GM18951 (cell line): Measurements from ENCODE around the gene APP.

Experiments used
- POLR2A ChIP-seq: IDR thresholded peaks from 4 replicates; pipeline ENCODE4 v1.6.1; 2011; ENCODE audit warnings: mild to moderate bottlenecking; ENCODE audit not compliant: insufficient read length, insufficient read depth; ENCODE audit errors: extremely low read depth
- in situ Hi-C: fragments of 300-500 bp; cut with MboI; formaldehyde crosslinking; loops from one replicate; pipeline ENCODE4 v1.12.0; 2022; ENCODE audit warnings: low sequenced_read_pairs, mixed read lengths, inconsistent platforms; ENCODE audit not compliant: unreplicated experiment

The APP gene

DNA sequence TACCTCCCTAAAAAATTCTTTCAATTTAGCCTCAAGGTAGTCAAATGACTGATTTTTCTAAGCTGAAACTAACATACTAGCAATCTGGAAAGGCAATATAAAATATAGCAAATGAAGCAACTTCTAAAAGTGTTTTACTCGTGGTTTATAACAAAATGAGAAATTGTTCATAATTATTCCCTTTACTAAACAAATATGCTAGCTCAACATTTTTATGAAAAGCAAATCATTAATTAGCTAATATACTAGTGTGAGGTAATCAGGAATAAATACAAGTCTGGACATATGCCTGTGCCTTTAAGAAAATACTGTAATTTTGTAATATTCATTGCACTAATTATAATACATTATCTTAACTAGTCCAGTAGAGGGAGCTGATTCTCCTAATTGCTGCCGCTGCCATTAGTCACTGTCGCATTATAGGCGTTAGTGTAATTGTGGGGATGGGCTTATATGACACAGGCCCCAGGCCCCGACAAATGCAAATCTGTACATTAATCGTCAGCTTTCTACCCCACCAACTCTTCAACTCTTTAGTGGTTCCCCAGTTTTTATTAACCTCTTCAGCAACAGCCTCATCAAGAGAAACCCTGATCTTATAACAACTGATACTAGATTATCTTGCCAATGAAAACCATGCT is 274.9 kb downstream of the APP start:
- TF ChIP-seq POLR2A = no peak
- in situ Hi-C loops = loop anchor here (10.0 to 25.0 kb wide), 2 partner anchors 269 to 817 kb away; no protein-coding TSS in a partner anchor

DNA sequence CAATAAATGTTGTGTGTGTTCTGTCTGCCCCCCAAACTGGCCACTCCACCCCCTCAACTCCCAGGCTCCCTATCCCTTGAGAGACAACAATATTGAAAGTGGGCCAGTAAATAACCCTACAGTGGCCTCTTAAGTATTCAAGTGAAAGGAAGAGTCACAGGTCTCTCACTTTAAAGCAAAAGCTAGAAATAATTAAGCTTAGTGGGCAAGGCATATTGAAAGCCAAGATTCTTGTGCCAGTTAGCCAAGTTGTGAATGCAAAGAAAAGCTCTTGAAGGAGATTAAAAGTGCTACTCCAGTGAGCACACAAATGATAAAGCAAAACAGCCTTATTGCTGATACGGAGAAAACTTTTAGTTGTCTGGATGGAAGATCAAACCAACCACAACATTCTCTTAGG is 277.4 kb downstream of the APP start:
- no peak for TF ChIP-seq POLR2A
- in situ Hi-C loops = loop anchor here (10.0 to 25.0 kb wide), 2 partner anchors 272 to 819 kb away; no protein-coding TSS in a partner anchor

DNA sequence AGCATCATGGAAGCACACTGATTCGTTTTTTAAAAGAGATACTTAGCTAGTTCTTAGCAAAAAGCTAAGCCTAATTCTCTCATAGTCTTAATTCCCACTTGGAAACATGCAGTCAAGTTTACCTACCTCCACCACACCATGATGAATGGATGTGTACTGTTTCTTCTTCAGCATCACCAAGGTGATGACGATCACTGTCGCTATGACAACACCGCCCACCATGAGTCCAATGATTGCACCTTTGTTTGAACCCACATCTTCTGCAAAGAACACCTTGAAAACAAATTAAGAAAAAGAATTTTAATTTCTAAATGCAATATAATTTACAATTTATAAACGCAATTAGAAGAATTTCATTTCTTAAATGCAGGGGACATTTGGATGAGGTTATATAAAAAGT is 279.0 kb downstream of the APP start:
- no peak for TF ChIP-seq POLR2A
- in situ Hi-C loops = loop anchor here (10.0 to 25.0 kb wide), 2 partner anchors 273 to 821 kb away; no protein-coding TSS in a partner anchor

DNA sequence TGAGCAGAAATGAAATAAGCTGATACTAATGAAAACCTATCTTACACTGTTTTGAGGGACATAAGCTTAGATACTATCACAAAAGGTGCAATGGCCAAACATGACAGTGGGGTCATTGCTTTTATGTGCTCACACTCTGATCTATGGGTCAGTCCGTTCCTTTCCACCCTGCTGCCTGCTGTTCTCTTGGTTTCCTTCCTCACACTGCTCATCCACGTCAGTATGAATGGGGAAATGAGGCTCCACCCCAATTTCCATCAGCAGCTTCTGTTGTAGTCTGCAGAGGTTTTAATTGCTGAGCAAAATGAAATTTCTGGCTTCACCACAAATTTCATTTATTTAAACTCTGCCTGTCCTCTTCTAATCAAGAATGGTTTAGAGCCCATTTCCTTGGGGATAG is 280.6 kb downstream of the APP start:
- no peak for TF ChIP-seq POLR2A
- in situ Hi-C loops = loop anchor here (10.0 to 25.0 kb wide), 2 partner anchors 275 to 822 kb away; no protein-coding TSS in a partner anchor

DNA sequence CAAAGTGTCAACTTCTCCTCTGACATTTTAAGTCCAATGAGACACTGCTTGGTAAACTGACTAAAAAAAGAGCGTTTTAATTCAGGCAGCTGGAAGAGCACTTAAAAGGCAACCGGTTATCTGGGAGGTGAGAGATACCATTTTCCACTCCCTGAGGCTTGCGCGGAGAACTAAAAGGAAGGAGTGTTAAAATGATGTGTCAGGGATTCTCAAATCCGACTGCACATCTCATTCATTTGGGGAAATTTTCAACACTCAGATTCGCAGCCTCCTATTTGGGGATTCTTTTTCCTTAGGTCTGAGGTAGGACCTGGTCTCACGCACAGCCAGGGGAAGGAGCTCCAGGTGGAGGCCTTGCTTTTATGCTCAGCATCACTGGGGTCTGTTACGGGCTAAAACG is 281.9 kb downstream of the APP start:
- TF ChIP-seq POLR2A = no peak
- in situ Hi-C loops = loop anchor here (25.0 kb wide), 1 partner anchor 824 kb away; no protein-coding TSS in a partner anchor

DNA sequence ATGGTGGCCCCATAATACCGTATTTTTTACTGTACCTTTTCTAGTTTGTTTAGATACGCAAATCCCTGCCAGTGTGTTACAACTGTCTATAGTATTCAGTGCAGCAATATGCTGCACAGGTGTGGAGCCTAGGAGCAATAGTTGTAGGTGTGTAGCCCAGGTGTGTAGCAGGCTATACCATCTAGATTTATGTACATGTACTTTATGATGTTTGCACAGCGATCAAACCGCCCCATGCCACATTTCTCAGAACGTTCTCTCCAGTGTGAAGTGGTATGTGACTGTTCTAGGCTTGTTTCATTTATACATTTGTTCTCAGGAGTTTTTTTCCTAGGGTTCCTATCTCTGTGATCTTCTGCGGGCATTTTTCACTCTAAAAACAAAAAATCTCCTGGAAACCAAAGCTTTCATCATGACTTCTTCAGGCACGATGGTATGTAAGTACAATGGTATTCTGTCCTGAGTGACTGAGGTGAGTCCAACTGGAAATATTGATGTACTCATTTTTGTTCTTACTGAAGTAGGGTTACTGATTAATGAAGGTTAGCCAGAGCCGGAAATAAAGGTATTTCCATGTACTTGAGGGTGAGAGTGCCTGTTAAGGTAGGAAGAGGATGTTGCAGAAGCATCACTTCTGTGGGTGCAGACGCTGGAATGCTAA is 282.8 kb downstream of the APP start:
- TF ChIP-seq POLR2A = no peak
- in situ Hi-C loops = loop anchor here (25.0 kb wide), 1 partner anchor 825 kb away; no protein-coding TSS in a partner anchor

DNA sequence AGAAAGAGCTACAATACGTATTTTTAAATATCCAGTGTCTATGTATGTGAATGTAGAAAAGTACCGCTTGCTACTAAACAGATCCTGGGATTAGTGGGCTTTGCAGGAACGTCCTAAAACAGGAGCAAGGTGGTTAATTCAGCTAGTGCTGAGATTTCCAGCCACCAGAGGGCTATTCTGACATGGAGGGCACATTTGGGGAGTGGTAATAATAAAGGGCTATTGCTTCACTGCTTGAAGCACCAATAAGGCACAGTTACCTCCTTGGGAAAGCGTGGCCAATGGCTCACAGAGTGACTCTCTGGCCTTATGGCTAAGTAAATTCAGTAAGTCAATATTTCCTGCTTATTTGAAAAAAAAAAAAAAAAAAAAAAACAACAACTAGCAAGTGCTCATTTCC is 283.4 kb downstream of the APP start:
- TF ChIP-seq POLR2A = no peak
- in situ Hi-C loops = loop anchor here (25.0 kb wide), 1 partner anchor 825 kb away; no protein-coding TSS in a partner anchor

DNA sequence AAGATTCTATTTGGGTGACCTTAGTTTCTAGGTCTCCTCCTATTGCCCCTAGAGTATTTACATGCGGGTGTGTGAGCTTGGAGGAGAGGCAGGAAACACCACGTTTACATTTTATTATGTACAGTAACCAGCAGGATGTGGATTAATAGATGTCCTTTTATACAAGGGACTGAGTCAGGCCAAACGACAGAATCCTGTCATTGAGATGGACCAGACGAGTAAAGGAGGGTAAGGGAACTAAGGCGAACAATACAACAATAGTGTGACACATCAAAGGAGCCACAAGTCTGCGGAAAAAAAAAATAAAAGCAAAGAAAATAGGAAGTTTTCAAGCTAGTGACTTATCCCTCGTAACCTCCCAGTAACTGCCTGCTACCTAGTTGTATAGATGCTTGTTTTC is 284.7 kb downstream of the APP start:
- in situ Hi-C loops = loop anchor here (25.0 kb wide), 1 partner anchor 826 kb away; no protein-coding TSS in a partner anchor
- no peak for TF ChIP-seq POLR2A

DNA sequence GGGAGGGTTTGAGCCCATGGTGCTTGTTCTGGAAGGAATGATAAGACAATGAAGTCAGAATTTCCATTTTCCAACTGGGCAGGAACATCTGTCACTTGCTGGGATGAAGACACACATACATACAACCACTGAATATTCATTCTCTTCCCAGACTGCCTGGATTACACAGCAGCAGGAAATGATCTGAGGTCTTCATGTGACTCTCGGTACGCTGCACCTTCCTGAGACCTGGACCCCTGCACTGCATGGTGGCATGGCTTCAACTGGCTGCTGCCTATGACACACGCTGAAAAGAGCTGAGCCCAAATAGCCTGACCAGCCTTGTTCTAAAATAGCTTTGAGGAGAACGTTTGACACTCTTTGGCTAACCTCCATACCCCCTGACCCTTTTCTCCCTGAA is 285.2 kb downstream of the APP start:
- in situ Hi-C loops = loop anchor here (25.0 kb wide), 1 partner anchor 827 kb away; no protein-coding TSS in a partner anchor
- TF ChIP-seq POLR2A = no peak

DNA sequence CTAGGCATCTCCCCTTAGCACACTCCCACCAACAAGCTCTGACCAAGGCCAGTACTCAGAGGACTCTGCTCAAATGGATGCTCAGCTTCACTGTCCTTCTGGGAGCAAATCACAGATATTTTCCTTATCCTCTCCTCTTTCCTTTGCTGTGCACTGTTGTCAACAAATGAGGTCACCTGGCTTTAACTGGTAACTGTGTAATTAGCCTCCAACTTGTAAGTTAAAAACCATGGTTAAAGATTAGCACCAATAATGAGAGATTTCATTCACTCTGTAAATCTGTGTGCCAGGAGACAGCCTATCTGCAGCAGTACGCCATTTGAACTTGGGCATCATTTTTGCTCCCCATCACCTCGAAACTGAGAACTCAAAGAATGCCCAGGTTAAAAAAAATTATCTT is 286.3 kb downstream of the APP start:
- no peak for TF ChIP-seq POLR2A
- in situ Hi-C loops = loop anchor here (25.0 kb wide), 1 partner anchor 828 kb away; no protein-coding TSS in a partner anchor

DNA sequence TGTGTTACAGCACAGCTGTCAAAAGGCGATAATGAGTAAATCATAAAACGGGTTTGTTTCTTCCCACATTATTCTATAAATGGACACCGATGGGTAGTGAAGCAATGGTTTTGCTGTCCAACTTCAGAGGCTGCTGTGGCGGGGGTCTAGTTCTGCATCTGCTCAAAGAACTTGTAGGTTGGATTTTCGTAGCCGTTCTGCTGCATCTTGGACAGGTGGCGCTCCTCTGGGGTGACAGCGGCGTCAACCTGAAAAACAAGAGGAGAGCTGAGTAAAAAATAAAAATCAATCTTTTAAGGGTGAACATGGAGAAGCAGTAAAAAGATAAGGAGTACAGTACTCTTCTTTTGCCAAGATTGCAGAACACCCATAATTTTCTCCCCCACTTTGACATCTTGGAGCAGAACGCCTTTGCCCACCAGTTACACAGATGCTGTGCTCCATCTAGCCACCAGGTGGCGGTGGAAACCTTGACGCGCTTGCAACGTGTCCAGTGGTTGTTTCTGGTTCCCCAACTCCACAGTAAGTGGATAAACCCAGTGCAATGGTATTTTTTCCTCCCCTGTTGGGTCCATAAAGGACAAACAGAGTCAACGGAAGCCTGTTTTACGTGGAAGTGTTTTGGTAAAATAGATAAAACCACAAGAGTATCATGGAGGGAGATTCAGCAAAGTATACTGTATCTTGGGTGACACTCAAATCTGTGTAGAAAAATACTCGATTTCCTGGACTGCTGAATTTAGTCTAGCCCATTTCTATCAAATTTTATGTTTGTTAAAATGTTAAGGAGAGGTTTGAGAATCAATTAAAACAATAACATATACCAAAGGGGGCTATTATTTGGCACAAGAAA is 288.8 kb downstream of the APP start:
- no peak for TF ChIP-seq POLR2A
- in situ Hi-C loops = loop anchor here (25.0 kb wide), 1 partner anchor 831 kb away; no protein-coding TSS in a partner anchor

DNA sequence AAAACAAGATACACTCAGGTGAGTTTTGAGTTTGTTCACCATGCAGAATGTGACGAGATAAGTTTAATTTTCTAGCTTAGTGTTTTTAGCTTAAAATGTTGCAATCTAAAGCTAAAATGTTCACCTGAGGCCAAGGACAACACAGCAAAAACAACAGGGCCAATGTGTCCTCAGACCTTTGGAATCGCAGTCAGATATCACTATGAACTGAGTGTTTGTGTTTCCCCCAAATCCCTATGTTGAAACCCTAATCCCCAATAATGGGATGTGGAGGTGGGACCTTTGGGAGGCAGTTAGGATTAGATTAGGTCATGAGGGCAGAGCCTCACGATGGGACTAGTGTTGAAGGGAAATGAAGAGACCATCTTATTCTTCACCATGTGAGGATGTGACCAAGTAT is 291.4 kb downstream of the APP start:
- TF ChIP-seq POLR2A = no peak
- in situ Hi-C loops = loop anchor here (25.0 kb wide), 1 partner anchor 833 kb away; no protein-coding TSS in a partner anchor

DNA sequence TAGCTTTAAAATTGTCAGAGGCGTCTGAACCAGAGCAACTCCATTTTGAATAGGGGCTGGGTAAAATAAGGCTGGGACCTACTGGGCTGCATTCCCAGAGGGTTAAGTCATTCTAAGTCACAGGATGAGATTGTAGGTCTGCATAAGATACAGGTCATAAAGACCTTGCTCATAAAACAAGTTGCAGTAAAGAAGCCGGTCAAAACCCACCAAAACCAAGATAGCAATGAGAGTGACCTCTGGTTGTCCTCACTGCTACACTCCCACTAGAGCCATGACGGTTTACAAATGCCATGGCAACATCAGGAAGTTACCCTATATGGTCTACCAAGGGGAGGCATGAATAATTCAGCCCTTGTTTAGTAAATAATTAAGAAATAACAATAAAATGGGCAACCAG is 292.2 kb downstream of the APP start:
- in situ Hi-C loops = loop anchor here (25.0 kb wide), 1 partner anchor 834 kb away; no protein-coding TSS in a partner anchor
- TF ChIP-seq POLR2A = no peak

DNA sequence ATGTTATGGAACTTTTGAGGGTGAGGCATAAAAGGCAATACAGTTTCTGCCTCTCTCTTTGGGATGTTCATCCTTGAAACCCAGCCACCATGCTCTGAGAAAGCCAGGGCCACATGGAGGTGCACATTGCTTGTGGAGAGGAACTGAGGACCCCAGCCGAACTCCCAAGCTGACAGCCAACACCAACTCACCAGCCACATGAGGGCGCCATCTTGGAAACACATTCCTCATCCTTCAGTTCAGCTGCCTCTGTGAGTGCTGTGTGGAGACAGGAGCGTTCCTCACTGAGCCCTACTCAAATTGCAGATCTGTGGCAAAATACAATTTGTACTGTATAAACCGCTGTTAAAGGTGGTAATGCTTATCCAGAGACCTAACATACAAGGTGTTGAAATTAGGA is 298.3 kb downstream of the APP start:
- no peak for TF ChIP-seq POLR2A
- in situ Hi-C loops = no loop called here
